ENCODE measurements around the gene R3HDM4.

R3HDM4 gene

GRCh38 chr19:867855-868457 lies 45.1 kb downstream of the R3HDM4 start:
- TF ChIP-seq MYC (IDR thresholded peaks at IDR 0.05; ENCODE audit: low read depth, low read length) (no peak), CTCF (IDR thresholded peaks at IDR 0.05; ENCODE audit: low read depth, low read length) (no peak), POLR2A (IDR thresholded peaks at IDR 0.05; ENCODE audit: extremely low read depth, insufficient read length) (no peak)
- TF ChIP-seq, protein P1, sequence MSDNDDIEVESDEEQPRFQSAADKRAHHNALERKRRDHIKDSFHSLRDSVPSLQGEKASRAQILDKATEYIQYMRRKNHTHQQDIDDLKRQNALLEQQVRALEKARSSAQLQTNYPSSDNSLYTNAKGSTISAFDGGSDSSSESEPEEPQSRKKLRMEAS (IDR thresholded peaks at IDR 0.05; ENCODE audit: low read depth, low read length) = no peak
- no peak overlapping the region for H3K4me3 ChIP-seq (ENCODE audit: low read depth, low read length)

GRCh38 chr19:867301-867793 lies 45.7 kb downstream of the R3HDM4 start:
- no peak for TF ChIP-seq POLR2A (IDR thresholded peaks at IDR 0.05; ENCODE audit: extremely low read depth, insufficient read length)
- TF ChIP-seq, protein P1 (IDR thresholded peaks at IDR 0.05; ENCODE audit: low read depth, low read length) = no peak
- no peak for TF ChIP-seq MYC (IDR thresholded peaks at IDR 0.05; ENCODE audit: low read depth, low read length)
- TF ChIP-seq CTCF (IDR thresholded peaks at IDR 0.05; ENCODE audit: low read depth, low read length) = no peak
- no peak for DNase-seq (ENCODE audit: low read depth)
- H3K4me3 ChIP-seq (ENCODE audit: low read depth, low read length) = no peak overlapping the region

More at GRCh38 chr19:867855-868457, 45.1 kb downstream of the R3HDM4 start:
- DNase-seq (ENCODE audit: low read depth) = no peak

- no peak overlapping the region for H3K4me3 ChIP-seq (ENCODE audit: low read depth, low read length)
- TF ChIP-seq, protein P1 (IDR thresholded peaks at IDR 0.05; ENCODE audit: low read depth, low read length) = no peak
- no peak for TF ChIP-seq POLR2A (IDR thresholded peaks at IDR 0.05; ENCODE audit: extremely low read depth, insufficient read length)
- no peak for TF ChIP-seq MYC (IDR thresholded peaks at IDR 0.05; ENCODE audit: low read depth, low read length)
- no peak for TF ChIP-seq CTCF (IDR thresholded peaks at IDR 0.05; ENCODE audit: low read depth, low read length)
- no peak for DNase-seq (ENCODE audit: low read depth)
These were observed 46.2 kb downstream of the R3HDM4 start for GRCh38 chr19:866769-867300.

GRCh38 chr19:863315-863620 lies 49.8 kb downstream of the R3HDM4 start:
- DNase-seq (ENCODE audit: low read depth) = no peak
- TF ChIP-seq POLR2A (IDR thresholded peaks at IDR 0.05; ENCODE audit: extremely low read depth, insufficient read length) (no peak), MYC (IDR thresholded peaks at IDR 0.05; ENCODE audit: low read depth, low read length) (no peak), CTCF (IDR thresholded peaks at IDR 0.05; ENCODE audit: low read depth, low read length) (no peak)
- TF ChIP-seq, protein P1 (IDR thresholded peaks at IDR 0.05; ENCODE audit: low read depth, low read length) = no peak
- H3K4me3 ChIP-seq (ENCODE audit: low read depth, low read length) = no peak overlapping the region

GRCh38 chr19:862581-863314 lies 50.3 kb downstream of the R3HDM4 start:
- H3K4me3 ChIP-seq (ENCODE audit: low read depth, low read length) = no peak overlapping the region
- no peak for DNase-seq (ENCODE audit: low read depth)
- no peak for TF ChIP-seq MYC (IDR thresholded peaks at IDR 0.05; ENCODE audit: low read depth, low read length)

Data from NB4 (cell line).